Activated CD8-positive, alpha-beta memory T cell treated with anti-CD3 and anti-CD28 coated beads, Interleukin-2, amount 50 U/mL, for 1 hour (primary cell): ENCODE measurements around the gene MED25.

Source experiments
- DNase-seq: peaks from one replicate; pipeline ENCODE4 v3.0.0-alpha.2; 2020; ENCODE audit errors: extremely low read depth

Gene MED25

GRCh38 chr19:49844138-49845095, 26.3 kb downstream of the MED25 start:
- DNase-seq, result no peak

DNA sequence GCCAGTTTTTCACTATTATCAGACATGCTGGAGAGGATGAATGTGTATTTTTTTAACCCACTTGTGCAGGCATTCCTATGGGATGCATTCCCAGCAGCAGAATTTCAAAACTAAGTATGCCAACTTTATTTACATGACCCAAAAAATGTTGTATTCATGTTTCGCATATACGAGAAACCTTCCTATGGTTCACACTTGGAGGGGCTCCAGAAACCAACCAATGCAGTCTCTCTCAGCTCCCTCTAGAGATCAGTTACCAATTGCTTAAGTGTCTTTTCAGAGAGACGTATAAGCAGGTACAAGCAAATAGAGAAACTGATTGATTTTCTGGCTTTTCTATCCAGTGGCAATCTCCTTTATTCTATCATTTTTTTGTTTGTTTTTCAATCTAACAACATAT, 27.3 kb downstream of the MED25 start:
- no peak for DNase-seq

DNA sequence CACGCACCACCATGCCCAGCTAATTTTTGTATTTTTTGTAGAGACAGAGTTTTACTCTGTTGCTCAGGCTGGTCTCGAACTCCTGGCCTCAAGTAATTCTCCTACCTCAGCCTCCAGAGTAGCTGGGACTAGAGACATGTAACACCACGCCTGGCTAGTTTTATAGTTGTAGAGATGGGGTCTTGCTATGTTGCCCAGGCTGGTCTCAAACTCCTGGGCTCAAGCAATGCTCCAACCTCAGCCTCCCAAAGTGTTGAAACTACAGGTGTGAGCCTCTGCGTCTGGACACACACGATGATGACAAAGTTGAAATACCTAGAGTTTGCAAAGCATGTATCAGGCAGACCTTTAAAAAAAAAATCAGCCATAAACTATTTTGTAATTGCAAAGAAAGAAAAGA, 28.3 kb downstream of the MED25 start:
- DNase-seq, result no peak

DNA sequence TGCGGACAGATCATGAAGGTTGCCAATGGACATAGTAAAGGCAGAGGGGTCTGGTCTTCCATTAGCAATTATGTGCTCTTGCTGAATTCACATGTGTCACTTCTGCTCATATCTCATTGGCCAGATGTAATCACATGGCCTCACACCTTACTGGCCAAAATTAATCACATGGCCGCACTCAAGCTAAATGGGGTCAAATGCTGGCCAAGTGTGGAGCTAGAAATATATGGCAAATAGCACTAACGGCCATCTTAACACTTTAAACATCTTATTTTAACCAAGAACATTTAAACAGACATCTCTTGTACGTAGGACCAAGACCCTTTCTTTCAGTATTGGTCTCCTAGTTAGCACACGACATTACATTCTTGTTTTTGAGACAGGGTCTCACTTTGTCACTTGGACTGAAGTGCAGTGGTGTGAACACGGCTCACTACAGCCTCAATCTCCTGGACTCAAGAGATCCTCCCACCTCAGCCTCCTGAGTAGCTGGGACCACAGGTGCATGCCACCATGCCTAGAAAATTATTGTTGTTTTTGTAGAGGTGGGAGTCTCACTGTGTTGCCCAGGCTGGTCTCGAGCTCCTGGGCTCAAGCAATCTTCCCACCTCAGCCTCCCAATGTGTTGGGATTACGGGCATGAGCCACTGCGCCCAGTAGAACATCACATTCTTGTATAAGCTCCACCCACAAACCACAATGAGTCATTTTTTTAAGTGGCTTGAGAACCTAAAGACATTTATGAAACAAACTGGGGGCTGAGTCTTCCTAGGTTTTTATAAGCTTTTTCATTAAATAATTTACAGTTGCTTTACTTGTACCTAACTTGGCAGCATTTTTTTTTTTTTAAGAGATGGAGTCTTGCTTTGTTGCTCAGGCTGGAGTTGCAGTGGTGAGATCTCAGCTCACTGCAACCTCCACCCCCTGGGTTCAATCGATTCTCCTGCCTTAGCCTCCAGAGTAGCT, 29.9 kb downstream of the MED25 start:
- DNase-seq, result no peak

DNA sequence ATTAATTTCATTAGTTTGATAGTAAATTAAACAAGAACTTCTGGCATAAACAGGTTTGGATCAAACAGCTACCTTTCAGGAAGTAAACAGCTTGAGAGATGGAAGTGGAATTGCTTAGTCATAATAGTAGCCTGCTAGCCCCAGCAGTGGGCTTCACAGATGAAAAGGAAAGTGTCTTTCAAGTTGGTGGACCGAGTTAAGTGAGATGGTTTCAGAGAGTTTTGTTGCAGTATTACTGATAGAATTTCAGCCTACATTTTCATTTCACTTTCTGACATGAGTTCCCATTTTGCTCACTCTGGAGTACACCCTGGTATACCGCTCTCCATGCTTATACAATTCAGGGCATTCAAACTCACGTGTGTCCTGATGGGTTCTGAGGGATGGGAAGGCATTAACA, 30.8 kb downstream of the MED25 start:
- DNase-seq, result no peak

DNA sequence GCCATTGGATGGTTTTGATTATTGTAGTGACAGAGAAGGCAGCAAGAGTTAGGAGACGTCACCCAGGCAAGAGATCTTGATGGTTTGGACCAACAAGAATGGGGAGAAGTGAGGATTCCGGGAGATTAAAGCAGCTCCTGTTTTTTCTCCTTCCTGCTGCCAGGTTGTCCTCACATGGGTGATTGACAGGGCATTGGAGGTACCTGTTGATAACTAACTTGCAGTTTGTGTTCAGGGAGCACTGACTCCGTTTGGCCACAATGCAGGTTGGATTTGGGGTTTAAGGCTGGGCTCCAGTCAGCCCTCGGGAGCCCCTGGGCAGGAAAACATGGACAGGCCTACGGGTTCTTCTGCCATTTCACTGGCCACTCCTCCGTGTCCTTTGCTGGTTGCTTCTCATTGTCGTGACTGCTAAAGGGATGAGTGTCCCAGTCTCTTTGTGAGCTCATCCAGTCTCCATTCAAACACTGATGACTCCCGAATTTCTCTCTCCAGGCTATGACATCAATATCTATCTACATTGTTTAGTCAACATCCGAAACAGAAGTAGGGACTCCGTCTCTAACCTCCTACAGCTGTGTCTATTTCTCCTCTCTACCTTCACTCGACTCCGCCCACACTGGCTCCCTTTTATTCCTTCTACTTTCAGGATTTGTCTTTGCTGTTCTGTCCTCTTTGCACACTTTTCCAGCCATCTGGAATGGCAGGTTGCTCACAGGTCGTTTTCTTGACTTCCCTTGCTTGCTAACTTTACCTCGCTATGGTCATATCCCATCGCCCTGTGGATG, 31.5 kb downstream of the MED25 start:
- no peak for DNase-seq

DNA sequence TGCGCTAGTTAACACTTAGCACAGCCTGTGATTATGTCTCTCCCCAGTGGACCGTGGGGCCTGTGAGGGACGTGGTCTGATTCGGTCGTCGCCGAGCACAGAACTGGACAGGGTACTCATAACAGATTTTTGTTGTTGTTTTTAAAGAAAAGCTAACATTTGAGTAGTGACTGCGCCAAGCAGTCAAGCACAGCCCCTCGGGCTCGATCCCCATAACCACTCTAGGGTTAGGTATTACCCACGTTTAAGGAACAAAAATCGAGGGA, 32.1 kb downstream of the MED25 start:
- DNase-seq, result no peak

GRCh38 chr19:49850487-49851342, 32.6 kb downstream of the MED25 start, which contains the start of gene PTOV1:
PTOV1 (plus strand) TSS chr19:49851159.
- DNase-seq, result peak; percentile 63

GRCh38 chr19:49851456-49852259, 33.6 kb downstream of the MED25 start:
- no peak for DNase-seq

- DNase-seq, result no peak
These were observed 34.6 kb downstream of the MED25 start for GRCh38 chr19:49852631-49853126.

DNA sequence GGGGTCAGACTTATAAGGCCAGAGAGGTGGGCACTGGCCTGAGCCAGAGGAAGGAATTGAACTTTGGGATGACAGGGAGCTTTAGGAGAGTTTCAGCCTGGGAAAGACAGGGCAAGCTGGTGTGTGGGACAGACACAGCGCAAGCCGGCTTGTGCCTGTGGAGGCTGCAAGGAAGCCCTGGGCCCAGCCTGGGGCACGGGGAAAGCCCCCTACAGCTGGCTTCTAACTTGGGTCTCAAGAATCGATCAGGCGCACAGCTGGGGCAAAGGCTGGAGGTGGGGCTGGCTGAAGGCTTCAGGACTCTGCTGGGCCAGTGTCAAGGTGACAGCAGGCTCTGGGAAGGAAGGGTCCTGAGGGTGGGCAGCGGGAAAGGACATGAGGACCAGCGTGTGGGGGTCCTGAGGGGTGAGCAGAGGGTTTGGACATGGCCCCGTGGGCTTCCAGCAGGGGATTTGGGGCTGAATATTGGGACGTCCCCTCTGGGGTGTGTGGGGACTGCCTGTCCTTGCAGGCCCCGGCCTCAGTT, 35.8 kb downstream of the MED25 start:
- no peak for DNase-seq

DNA sequence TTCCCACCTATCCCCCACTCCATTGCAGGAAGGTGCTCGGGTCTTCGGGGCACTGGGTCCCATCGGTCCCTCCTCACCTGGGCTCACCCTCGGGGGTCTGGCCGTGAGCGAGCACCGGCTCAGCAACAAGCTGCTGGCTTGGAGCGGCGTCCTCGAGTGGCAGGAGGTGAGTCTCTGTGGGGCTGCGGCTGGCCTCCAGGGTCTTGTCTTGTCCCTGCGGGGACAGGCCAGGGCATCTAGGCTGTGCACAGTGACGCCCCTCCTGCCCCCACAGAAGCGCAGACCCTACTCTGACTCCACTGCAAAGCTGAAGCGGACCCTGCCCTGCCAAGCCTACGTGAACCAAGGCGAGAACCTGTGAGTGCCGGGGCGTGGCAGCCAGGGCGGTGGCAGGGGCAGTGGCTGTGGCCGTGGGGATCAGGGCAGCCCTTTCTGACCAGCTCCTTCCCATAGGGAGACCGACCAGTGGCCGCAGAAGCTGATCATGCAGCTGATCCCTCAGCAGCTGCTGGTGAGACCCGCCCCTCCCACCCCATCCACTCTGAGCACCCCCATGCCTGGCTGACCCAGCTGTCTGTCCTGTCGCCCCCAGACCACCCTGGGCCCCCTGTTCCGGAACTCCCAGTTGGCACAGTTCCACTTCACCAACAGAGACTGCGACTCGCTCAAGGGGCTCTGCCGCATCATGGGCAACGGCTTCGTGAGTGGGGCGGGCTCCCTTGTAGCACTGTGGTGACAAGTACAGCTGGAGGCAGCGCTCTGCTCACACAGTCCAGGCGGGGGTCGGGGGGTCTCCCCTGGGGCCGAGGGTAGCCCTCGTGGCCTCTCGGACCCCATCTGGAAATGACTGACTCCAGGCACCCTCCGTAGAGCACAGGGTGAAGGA, 36.5 kb downstream of the MED25 start:
- DNase-seq, result no peak

- no peak for DNase-seq
These were observed 37.2 kb downstream of the MED25 start for GRCh38 chr19:49855277-49855675.

- DNase-seq, result no peak
These were observed 37.8 kb downstream of the MED25 start for GRCh38 chr19:49855676-49856573.

DNA sequence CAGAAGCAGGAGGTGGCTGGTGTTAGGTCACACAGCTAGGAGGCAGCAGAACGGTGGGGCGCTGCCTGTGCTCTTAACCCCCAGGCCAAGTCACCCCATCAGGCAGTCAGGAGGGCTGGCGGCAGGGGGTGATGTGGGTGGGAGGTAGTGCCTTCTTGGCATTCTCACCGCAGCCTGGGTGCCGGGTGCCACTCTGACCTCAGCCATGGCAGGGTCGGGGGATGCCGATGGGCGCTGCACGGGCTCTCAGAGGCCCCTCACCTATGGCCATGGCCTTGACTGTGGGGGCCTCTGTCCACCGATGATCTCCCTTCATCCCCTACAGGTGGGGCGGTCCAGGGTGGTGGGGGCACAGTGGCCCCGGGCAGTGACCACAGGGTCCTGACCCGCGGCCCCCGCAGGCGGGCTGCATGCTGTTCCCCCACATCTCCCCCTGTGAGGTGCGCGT, 38.5 kb downstream of the MED25 start:
- DNase-seq, result no peak

DNA sequence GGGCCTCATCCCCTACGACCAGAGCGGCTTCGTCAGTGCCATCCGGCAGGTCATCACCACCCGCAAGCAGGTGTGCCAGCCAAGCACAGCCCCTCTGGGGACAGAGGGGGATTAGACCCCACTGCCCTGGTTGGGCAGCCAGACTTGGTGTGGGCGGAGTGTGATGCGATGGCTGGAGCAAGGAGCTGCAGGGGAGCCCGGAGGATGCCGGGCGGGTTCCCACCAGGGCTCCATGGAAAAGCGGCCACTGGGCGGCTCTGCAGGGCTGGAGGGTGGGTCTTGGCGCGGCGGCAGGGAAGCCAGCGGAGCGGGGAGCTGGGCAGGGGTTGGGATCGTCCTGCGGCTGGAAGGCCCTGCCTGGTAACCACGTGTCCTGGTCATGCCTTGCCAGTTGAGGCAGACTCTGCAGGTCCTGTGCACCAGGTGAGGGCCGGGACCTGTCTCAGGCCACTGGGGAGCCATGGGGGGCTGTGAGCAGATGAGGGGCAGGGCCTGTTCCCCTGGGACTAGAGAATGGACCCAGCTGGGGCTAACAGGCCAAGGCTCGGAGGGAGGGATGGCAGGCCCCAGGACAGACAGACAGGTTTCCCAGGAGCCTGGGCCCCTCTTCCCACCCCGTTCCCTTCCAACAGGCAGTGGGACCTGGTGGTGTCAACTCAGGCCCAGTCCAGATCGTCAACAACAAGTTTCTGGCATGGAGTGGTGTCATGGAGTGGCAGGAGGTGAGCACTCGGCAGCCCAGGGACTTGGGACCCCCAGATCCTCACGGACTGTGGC, 39.2 kb downstream of the MED25 start:
- DNase-seq, result no peak

DNA sequence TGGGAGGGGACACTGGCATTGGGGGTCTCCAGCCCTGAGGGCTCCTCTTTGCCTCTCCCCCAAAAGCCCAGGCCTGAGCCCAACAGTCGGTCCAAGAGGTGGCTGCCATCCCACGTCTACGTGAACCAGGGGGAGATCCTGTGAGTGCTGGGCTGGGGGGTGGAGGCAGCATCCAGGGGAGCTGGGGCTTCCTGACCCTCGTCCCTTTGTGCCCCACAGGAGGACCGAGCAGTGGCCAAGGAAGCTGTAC, 39.7 kb downstream of the MED25 start:
- no peak for DNase-seq
